ENCODE data around the gene FAM13A.
A peak's percentile ranks its signal among the peaks of the same experiment; 100 is the strongest.

Gene FAM13A

GRCh38 chr4:88841635-88842034 is 215.3 kb downstream of the FAM13A start:
- no peak for DNase-seq (ENCODE audit: low read depth)
- no peak overlapping the region for H3K4me3 ChIP-seq (ENCODE audit: low read length)
- TF ChIP-seq CTCF (IDR thresholded peaks at IDR 0.05; ENCODE audit: insufficient read depth, low read depth, low read length, missing control alignments): no peak

DNA sequence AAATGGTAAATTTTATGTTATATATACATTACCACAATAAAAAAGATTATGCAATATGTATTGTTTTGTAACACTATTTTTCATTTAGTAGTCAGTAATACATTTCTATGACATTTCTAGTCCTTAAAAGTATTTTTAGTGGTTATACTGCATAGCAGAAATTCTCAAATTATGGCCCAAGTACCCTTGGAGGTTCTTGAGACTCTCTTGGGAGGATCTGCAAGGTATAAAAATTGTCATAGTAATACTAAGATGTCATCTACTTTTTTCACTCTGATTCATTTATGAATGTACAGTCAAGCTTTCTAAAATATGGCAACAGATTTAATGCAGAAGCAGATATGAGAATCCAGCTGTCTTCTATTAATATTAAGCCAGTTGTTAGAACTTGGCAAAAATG is 220.8 kb downstream of the FAM13A start:
- DNase-seq (ENCODE audit: low read depth): no peak
- no peak for TF ChIP-seq CTCF (IDR thresholded peaks at IDR 0.05; ENCODE audit: insufficient read depth, low read depth, low read length, missing control alignments)
- H3K4me3 ChIP-seq (ENCODE audit: low read length): no peak overlapping the region

DNA sequence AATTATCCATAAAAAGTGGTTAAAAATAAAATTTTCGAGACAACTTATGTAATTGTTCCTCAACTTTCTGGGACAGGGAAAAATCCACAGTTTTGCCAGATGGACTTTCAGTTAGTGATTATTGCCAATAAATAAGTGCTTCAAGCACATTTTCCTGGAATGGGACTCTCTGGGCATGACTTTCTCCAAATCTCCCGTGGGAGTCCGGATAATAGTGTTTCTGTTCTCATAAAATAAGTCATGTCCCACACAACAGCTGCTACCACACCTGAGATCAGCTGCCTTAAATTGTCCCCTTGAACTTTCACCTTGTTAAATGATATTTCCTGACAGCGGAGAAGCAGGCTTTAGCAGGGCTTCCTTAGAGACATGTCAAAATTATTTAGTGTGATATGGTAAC is 226.0 kb downstream of the FAM13A start:
- no peak for DNase-seq (ENCODE audit: low read depth)
- H3K4me3 ChIP-seq (ENCODE audit: low read length): no peak overlapping the region
- no peak for TF ChIP-seq CTCF (IDR thresholded peaks at IDR 0.05; ENCODE audit: insufficient read depth, low read depth, low read length, missing control alignments)

GRCh38 chr4:88830598-88830997 is 226.4 kb downstream of the FAM13A start:
- no peak for TF ChIP-seq CTCF (IDR thresholded peaks at IDR 0.05; ENCODE audit: insufficient read depth, low read depth, low read length, missing control alignments)
- no peak overlapping the region for H3K4me3 ChIP-seq (ENCODE audit: low read length)
- DNase-seq (ENCODE audit: low read depth): no peak

- DNase-seq (ENCODE audit: low read depth): no peak
- TF ChIP-seq CTCF (IDR thresholded peaks at IDR 0.05; ENCODE audit: insufficient read depth, low read depth, low read length, missing control alignments): no peak
Measured at GRCh38 chr4:88828842-88829571, 228.0 kb downstream of the FAM13A start.

DNA sequence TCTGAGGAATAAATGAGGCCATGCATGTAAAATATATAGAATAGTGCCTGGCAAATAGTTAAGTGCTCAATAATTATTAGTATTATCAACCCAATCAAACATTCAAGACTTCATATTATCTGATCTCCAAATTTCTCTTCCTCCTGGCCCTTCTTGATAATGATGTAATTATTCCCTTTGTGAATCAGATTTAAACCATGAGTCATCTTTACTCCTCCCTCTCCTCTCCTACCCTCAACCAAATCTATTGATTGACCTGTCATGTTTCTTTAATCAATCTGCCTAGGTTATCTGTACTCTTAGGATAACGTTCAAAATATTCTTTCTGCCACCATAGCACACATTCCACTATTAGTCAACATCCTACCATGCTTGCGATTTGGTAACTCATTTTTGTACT is 229.5 kb downstream of the FAM13A start:
- DNase-seq (ENCODE audit: low read depth): peak; percentile 20
- no peak overlapping the region for H3K4me3 ChIP-seq (ENCODE audit: low read length)
- TF ChIP-seq CTCF (IDR thresholded peaks at IDR 0.05; ENCODE audit: insufficient read depth, low read depth, low read length, missing control alignments): no peak

More at GRCh38 chr4:88828842-88829571, 228.0 kb downstream of the FAM13A start:
- no peak overlapping the region for H3K4me3 ChIP-seq (ENCODE audit: low read length)

DNA sequence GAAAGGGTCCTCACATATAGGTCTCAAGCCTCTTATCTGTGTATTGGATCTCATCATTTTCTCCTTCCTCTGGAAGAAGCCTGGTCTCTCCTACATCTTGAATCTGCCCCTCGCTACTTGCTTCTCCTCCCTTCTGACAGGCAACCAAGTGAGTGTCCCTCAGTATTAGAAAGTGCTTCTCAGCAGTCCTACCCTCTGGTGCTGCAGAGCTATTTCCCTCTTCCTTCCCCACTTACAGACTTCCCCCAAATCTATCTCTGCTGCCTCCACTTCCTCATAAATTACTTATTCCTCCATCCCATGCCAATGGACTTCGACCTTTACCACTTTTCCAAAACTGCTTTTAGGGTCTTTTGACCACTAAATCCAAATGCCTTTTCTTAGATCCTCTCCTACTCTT is 230.2 kb downstream of the FAM13A start:
- TF ChIP-seq CTCF (IDR thresholded peaks at IDR 0.05; ENCODE audit: insufficient read depth, low read depth, low read length, missing control alignments): no peak
- no peak overlapping the region for H3K4me3 ChIP-seq (ENCODE audit: low read length)
- DNase-seq (ENCODE audit: low read depth): no peak

All from epithelial cell of esophagus (primary cell).